HepG2 (cell line): ENCODE results near the gene SLC25A48. TPM values are rescaled to one million over a fixed set of nuclear protein-coding genes. Genes with fewer than 3 reads are reported as not detected.
A peak's percentile ranks its signal among the peaks of the same experiment; 100 is the strongest.

Experiments used
- ATAC-seq: fragments of 200-7000 bp; cut with Tn5 transposase; 3 replicates; pipeline ENCODE4 v1.9.1; 2020; ENCODE audit warnings: mild to moderate bottlenecking, moderate library complexity
- BruUV-seq: library from RNA; stranded (reverse); fragments of 400-500 nt; replicated peaks from 2 replicates; lab custom pipeline; 2021; lab: Mats Ljungman, UMichigan
- CTCF ChIA-PET: fragments of 300-600 bp; formaldehyde crosslinking; extraction: SDS; loops from one replicate; lab custom pipeline; 2021; ENCODE audit warnings: low total read pairs, inconsistent platforms, low intra/inter-chr PET ratio; lab: Yijun Ruan, JAX
- POLR2A ChIA-PET: fragments of 350-600 bp; sonication (Branson Sonifier 250); formaldehyde crosslinking; loops from one replicate; lab custom pipeline; 2020; ENCODE audit warnings: antibody characterized with exemption, inconsistent platforms; lab: Yijun Ruan, JAX
- DNase-seq: peaks from one replicate; pipeline ENCODE4 v3.0.0-alpha.2; 2015; ENCODE audit warnings: low spot score
- FAIRE-seq: peaks from 3 replicates; lab custom pipeline; 2011; peaks lifted over from hg19 to GRCh38; lab: Jason Lieb, UNC
- H2AFZ ChIP-seq: one replicate; pipeline ENCODE4 v1.6.1; 2011; ENCODE audit warnings: low read length, inconsistent platforms
- H3K27ac ChIP-seq: fragments of 300-600 bp; 3 replicates; pipeline ENCODE4 v1.8.0; 2011; ENCODE audit warnings: mixed run types, mild to moderate bottlenecking, mixed read lengths, low read length, inconsistent platforms; ENCODE audit not compliant: insufficient read depth; ENCODE audit errors: extremely low read length
- H3K27me3 ChIP-seq, 2 experiments: fragments of 200-600 bp in 1 of 2; 2 replicates in 1 of 2; 3 replicates in 1 of 2; pipeline versions ENCODE4 v1.6.0 to v1.8.0; 2011; ENCODE audit warnings: low read length in 2 of 2, mild to moderate bottlenecking in 2 of 2, moderate library complexity in 2 of 2, inconsistent platforms in 1 of 2; ENCODE audit not compliant: insufficient read depth in 2 of 2, control insufficient read depth in 1 of 2
- H3K36me3 ChIP-seq, 2 experiments: fragments of 200-600 bp in 1 of 2; replicated peaks in 1 of 2; 2 replicates in 1 of 2; 3 replicates in 1 of 2; pipeline versions ENCODE4 v1.5.1 to v1.8.0; 2011; ENCODE audit warnings: low read length in 2 of 2, inconsistent platforms in 1 of 2; ENCODE audit not compliant: insufficient read depth in 2 of 2, control insufficient read depth in 1 of 2
- H3K4me1 ChIP-seq: 2 replicates; pipeline ENCODE4 v1.5.1; 2012; ENCODE audit warnings: low read length, inconsistent platforms; ENCODE audit not compliant: insufficient read depth
- H3K4me2 ChIP-seq: 2 replicates; pipeline ENCODE4 v1.6.0; 2011; ENCODE audit warnings: low read depth, low read length, inconsistent platforms
- H3K4me3 ChIP-seq, 3 experiments: fragments of 200-600 bp in 1 of 3; sonication (generic), shearing (Covaris generic) in 1 of 3; replicated peaks in 1 of 3; 2 replicates each; pipeline ENCODE4 v1.5.1; 2011 to 2016; ENCODE audit warnings: low read length in 3 of 3, inconsistent platforms in 2 of 3, low read depth in 2 of 3, mild to moderate bottlenecking in 2 of 3, control low read depth in 1 of 3, mixed read lengths in 1 of 3; ENCODE audit not compliant: insufficient read depth in 1 of 3
- H3K79me2 ChIP-seq: one replicate; pipeline ENCODE4 v1.6.1; 2011; ENCODE audit warnings: low read length, inconsistent platforms; ENCODE audit not compliant: insufficient read depth
- H3K9ac ChIP-seq: 2 replicates; pipeline ENCODE4 v1.6.0; 2011; ENCODE audit warnings: mild to moderate bottlenecking, low read depth, low read length, inconsistent platforms; ENCODE audit not compliant: insufficient read depth
- H3K9me3 ChIP-seq: 2 replicates; pipeline ENCODE4 v1.5.1; 2012; ENCODE audit warnings: mild to moderate bottlenecking, low read length
- H4K20me1 ChIP-seq: 2 replicates; pipeline ENCODE4 v1.6.0; 2011; ENCODE audit warnings: inconsistent platforms, mild to moderate bottlenecking, low read length, moderate library complexity; ENCODE audit not compliant: insufficient read depth
- CREM ChIP-seq, 2 experiments: sonication (generic) in 1 of 2; formaldehyde crosslinking in 1 of 2; IDR thresholded peaks; 2 replicates each; pipeline versions ENCODE4 v1.4.0 to v1.6.1; 2016 to 2020; ENCODE audit warnings: antibody characterized with exemption in 1 of 2, mild to moderate bottlenecking in 1 of 2, missing genetic modification reagents in 1 of 2
- HNF4G ChIP-seq, 2 experiments: sonication (generic) in 1 of 2; formaldehyde crosslinking in 1 of 2; IDR thresholded peaks; 2 replicates each; pipeline versions ENCODE4 v1.4.0 to v1.6.1; 2011 to 2020; ENCODE audit warnings: borderline replicate concordance in 2 of 2, low read depth in 2 of 2, mild to moderate bottlenecking in 2 of 2, low read length in 1 of 2, missing genetic modification reagents in 1 of 2, moderate library complexity in 1 of 2
- MATR3 ChIP-seq: sonication (generic); formaldehyde crosslinking; IDR thresholded peaks from 2 replicates; pipeline ENCODE4 v1.4.0; 2020; ENCODE audit warnings: missing genetic modification reagents
- NCOR1 ChIP-seq: fragments of 200-600 bp; sonication (generic); IDR thresholded peaks from 2 replicates; pipeline ENCODE4 v1.7.0; 2017; ENCODE audit warnings: antibody characterized with exemption, low read length, borderline replicate concordance
- RXRB ChIP-seq: IDR thresholded peaks from 2 replicates; pipeline ENCODE4 v1.6.1; 2016; ENCODE audit warnings: borderline replicate concordance, missing genetic modification reagents, missing compliant biosample characterization
- SALL1 ChIP-seq: sonication (generic); formaldehyde crosslinking; IDR thresholded peaks from 2 replicates; pipeline ENCODE4 v1.8.0; 2022; ENCODE audit warnings: mild to moderate bottlenecking, missing genetic modification reagents
- SIN3A ChIP-seq: IDR thresholded peaks from 2 replicates; pipeline ENCODE4 v1.6.1; 2011; ENCODE audit warnings: low read depth, mild to moderate bottlenecking, control low read depth, low read length, borderline replicate concordance
- SRSF1 ChIP-seq: fragments of 200-400 bp; formaldehyde crosslinking; optimal IDR thresholded peaks from 2 replicates; pipeline ENCODE3; 2017; ENCODE audit warnings: mild to moderate bottlenecking, low read depth, low read length, moderate library complexity
- TBP ChIP-seq: sonication (generic); formaldehyde crosslinking; IDR thresholded peaks from 2 replicates; pipeline ENCODE4 v1.5.0; 2020; ENCODE audit warnings: missing genetic modification reagents
- ZFP36L2 ChIP-seq: sonication (generic); formaldehyde crosslinking; IDR thresholded peaks from 2 replicates; pipeline ENCODE4 v1.4.0; 2020; ENCODE audit warnings: missing genetic modification reagents
- ZNF24 ChIP-seq: fragments of 450-650 bp; IDR thresholded peaks from 2 replicates; pipeline ENCODE4 v1.6.1; 2017; ENCODE audit warnings: antibody characterized with exemption, mild to moderate bottlenecking
- ZNF501 ChIP-seq: sonication (generic); formaldehyde crosslinking; IDR thresholded peaks from 2 replicates; pipeline ENCODE4 v1.5.1; 2020; ENCODE audit warnings: mild to moderate bottlenecking, moderate library complexity, missing genetic modification reagents
- ZNF7 ChIP-seq: IDR thresholded peaks from 2 replicates; pipeline ENCODE4 v1.6.1; 2016; ENCODE audit warnings: missing biosample characterization, missing genetic modification reagents
- WGBS: methylation state at CpG from one replicate; pipeline ENCODE4 v1.1.6; 2017; ENCODE audit warnings: low lambda C conversion rate; 5-methylcytosine and 5-hydroxymethylcytosine counted together
- in situ Hi-C: cut with HindIII; loops from 2 replicates; pipeline ENCODE4 v1.10.0; 2017; ENCODE audit warnings: low pct_unique_long_range_greater_than_20kb; ENCODE audit not compliant: extremely low pct_ligation_motif_present
- intact Hi-C: fragments of 100-400 bp; cut with micrococcal nuclease; formaldehyde crosslinking; loops from one replicate; pipeline ENCODE4 v1.10.0; 2022; ENCODE audit not compliant: unreplicated experiment
- polyA plus RNA-seq, 8 experiments: library from polyadenylated mRNA; depleted of rRNA in 3 of 8; stranded (reverse) in 7 of 8; unstranded in 1 of 8; fragments of >200 nt; fragmentation: Illumina TruSeq in 4 of 8; extraction: Trizol in 4 of 8; gene quantifications; 2 replicates each; pipeline versions ENCODE4 v1.2.1 to v1.2.3, GENCODE V29; 2011 to 2016; ENCODE audit warnings: low read depth in 4 of 8, missing spikeins in 1 of 8, mixed read lengths in 1 of 8; ENCODE audit not compliant: insufficient read depth in 1 of 8
- total RNA-seq, 5 experiments: library from RNA; depleted of rRNA; stranded (reverse); fragments of >200 nt; fragmentation: Illumina TruSeq; extraction: Trizol; gene quantifications; 2 replicates each; pipeline ENCODE4 v1.2.3, GENCODE V29; 2016; ENCODE audit warnings: low read depth in 1 of 5
- TF ChIP-seq, protein P1 (sequence below): IDR thresholded peaks from 2 replicates; pipeline ENCODE4 v1.6.1; 2012; ENCODE audit warnings: low read depth, low read length, improper control_type of control experiment
- TF ChIP-seq, protein P2 (sequence below): sonication (generic); formaldehyde crosslinking; IDR thresholded peaks from 2 replicates; pipeline ENCODE4 v1.8.0; 2022; ENCODE audit warnings: low read depth, missing genetic modification reagents
- TF ChIP-seq, protein P3 (sequence below): sonication (generic); formaldehyde crosslinking; IDR thresholded peaks from 2 replicates; pipeline ENCODE4 v1.8.0; 2022; ENCODE audit warnings: missing genetic modification reagents, mild to moderate bottlenecking, moderate library complexity, borderline replicate concordance
- TF ChIP-seq, protein P4 (sequence below): sonication (generic); formaldehyde crosslinking; IDR thresholded peaks from 2 replicates; pipeline ENCODE4 v1.4.0; 2020; ENCODE audit warnings: mild to moderate bottlenecking, missing genetic modification reagents

Gene SLC25A48
- total and polyA plus RNA-seq, 2 of the 13 experiments (the other 11 are each of a cell fraction or from before 2014, with no cell fraction given): 0.17 to 4.5 TPM

DNA sequence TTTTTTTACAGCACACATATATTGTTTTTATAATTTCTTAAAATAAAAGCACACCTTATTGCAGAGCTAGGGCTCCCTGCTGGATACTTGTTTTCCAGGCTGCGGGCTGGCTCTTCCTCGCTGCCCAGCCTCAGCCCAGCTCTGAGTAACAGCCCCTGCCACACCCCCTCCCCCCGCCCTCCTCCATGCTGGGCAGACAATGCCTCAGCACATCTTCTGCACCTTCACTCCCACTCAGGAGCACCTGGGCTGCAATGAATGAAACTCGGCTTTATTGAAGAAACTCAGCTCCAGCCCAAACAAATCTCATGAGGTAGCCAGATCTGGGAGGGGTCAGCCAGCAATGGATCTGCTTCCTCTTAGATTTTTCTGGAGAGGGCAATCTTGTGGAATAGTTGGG is 51.7 kb downstream of the SLC25A48 start (continued):
- no peak for TF ChIP-seq RXRB (CRISPR knock-in tag)
- TF ChIP-seq ZNF501 (CRISPR knock-in tag): no peak
- TF ChIP-seq, all 625 proteins: peak for 0

DNA sequence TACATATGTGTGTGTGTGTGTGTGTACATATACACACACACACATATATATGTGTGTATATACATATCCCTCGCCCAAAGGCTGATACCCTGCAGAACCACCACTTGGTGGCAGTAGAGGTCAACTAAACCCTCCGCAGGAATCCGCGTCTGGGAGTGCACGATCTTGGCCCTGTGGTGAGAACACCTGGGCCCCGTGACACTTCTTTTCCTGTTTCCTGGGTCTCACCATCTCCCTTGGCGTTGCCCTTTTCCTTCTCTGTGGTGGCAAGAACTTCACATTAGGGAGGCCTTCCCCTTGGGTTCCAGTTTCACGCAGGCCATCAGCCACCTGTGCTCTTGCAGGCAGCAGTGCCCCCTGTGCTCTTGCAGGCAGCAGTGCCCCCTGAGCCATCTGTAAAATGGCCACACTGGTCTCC is 53.0 kb downstream of the SLC25A48 start:
- intact Hi-C loops (loop anchor here (1.0 to 2.0 kb wide), 7 partner anchors 43 to 537 kb away; no protein-coding TSS in a partner anchor), in situ Hi-C loops (loop anchor here (5.0 kb wide), 2 partner anchors 195 to 325 kb away; no protein-coding TSS in a partner anchor)
- no TSS peak for BruUV-seq
- TF ChIP-seq, protein P1, sequence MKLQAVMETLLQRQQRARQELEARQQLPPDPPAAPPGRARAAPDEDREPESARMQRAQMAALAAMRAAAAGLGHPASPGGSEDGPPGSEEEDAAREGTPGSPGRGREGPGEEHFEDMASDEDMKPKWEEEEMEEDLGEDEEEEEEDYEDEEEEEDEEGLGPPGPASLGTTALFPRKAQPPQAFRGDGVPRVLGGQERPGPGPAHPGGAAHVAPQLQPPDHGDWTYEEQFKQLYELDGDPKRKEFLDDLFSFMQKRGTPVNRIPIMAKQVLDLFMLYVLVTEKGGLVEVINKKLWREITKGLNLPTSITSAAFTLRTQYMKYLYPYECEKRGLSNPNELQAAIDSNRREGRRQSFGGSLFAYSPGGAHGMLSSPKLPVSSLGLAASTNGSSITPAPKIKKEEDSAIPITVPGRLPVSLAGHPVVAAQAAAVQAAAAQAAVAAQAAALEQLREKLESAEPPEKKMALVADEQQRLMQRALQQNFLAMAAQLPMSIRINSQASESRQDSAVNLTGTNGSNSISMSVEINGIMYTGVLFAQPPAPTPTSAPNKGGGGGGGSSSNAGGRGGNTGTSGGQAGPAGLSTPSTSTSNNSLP: no peak
- TF ChIP-seq TBP (no peak), SIN3A (no peak), NCOR1 (no peak), SALL1 (CRISPR knock-in tag) (peak; percentile 30; the same call in 1 of the 2 replicates), HNF4G (IDR thresholded peaks at IDR 0.05; ENCODE audit: borderline replicate concordance, low read depth, low read length) (no peak), HNF4G (CRISPR knock-in tag; IDR thresholded peaks at IDR 0.05; ENCODE audit: borderline replicate concordance, low read depth) (no peak), ZNF24 (no peak), CREM (IDR thresholded peaks at IDR 0.05) (no peak), CREM (CRISPR knock-in tag; IDR thresholded peaks at IDR 0.05) (no peak), ZNF7 (no peak), ZFP36L2 (no peak), MATR3 (CRISPR knock-in tag) (no peak), SRSF1 (no peak)
- TF ChIP-seq, protein P2, sequence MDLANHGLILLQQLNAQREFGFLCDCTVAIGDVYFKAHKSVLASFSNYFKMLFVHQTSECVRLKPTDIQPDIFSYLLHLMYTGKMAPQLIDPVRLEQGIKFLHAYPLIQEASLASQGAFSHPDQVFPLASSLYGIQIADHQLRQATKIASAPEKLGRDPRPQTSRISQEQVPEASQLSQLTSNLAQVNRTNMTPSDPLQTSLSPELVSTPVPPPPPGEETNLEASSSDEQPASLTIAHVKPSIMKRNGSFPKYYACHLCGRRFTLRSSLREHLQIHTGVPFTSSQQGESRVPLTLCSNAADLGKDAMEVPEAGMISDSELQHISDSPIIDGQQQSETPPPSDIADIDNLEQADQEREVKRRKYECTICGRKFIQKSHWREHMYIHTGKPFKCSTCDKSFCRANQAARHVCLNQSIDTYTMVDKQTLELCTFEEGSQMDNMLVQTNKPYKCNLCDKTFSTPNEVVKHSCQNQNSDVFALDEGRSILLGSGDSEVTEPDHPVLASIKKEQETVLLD (CRISPR knock-in tag): no peak
- TF ChIP-seq, protein P3, sequence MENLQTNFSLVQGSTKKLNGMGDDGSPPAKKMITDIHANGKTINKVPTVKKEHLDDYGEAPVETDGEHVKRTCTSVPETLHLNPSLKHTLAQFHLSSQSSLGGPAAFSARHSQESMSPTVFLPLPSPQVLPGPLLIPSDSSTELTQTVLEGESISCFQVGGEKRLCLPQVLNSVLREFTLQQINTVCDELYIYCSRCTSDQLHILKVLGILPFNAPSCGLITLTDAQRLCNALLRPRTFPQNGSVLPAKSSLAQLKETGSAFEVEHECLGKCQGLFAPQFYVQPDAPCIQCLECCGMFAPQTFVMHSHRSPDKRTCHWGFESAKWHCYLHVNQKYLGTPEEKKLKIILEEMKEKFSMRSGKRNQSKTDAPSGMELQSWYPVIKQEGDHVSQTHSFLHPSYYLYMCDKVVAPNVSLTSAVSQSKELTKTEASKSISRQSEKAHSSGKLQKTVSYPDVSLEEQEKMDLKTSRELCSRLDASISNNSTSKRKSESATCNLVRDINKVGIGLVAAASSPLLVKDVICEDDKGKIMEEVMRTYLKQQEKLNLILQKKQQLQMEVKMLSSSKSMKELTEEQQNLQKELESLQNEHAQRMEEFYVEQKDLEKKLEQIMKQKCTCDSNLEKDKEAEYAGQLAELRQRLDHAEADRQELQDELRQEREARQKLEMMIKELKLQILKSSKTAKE: no peak
- TF ChIP-seq, protein P4, sequence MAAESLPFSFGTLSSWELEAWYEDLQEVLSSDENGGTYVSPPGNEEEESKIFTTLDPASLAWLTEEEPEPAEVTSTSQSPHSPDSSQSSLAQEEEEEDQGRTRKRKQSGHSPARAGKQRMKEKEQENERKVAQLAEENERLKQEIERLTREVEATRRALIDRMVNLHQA: no peak

More for the DNA sequence above, 53.0 kb downstream of the SLC25A48 start:
- H3K27me3 ChIP-seq: peaks cover 0 to 5% of the 10 kb centered on the region in 2 experiments; a peak in 2 of 5 replicates
- peak overlapping the region; percentile 83 for H3K4me2 ChIP-seq
- WGBS: 2% methylated on average over 6 of the region's 8 CpGs
- peak overlapping the region; percentile 32 to 61 (median 40); a peak in 4 of 6 replicates for H3K4me3 ChIP-seq
- no peak overlapping the region for H3K27ac ChIP-seq
- DNase-seq (peak; percentile 73), FAIRE-seq (peak; percentile 68), ATAC-seq (peak; percentile 95)
- H3K9ac ChIP-seq: no peak overlapping the region; the same call in 1 of the 2 replicates
- POLR2A ChIA-PET: no interaction called here
- H3K9me3 ChIP-seq: no peaks in the 10 kb centered on the region
- H2AFZ ChIP-seq: no peak overlapping the region
- H3K4me1 ChIP-seq: peaks cover 10% of the 10 kb centered on the region
- no peaks in the 10 kb centered on the region for H3K36me3 ChIP-seq
- CTCF ChIA-PET: interaction anchor here (0.7 to 3.1 kb wide), 5 partner anchors 102 to 325 kb away, joined by 3 to 23 read pairs (median 12); no protein-coding TSS in a partner anchor
- H3K79me2 ChIP-seq: no peaks in the 10 kb centered on the region
- no peaks in the 10 kb centered on the region for H4K20me1 ChIP-seq
